Trophoblast cell (in vitro differentiated cells and primary cell): ENCODE measurements around the gene OBP2A.
A peak's percentile ranks its signal among the peaks of the same experiment; 100 is the strongest.
"Not testable (repeated sequence)": the region's sequence is repeated elsewhere in the genome, so short reads cannot be mapped to it uniquely, and the experiment has no call there.

Experiments
- DNase-seq, 2 donors: peaks; one replicate each; pipeline ENCODE4 v3.0.0-alpha.2; 2016
- H2AFZ ChIP-seq: 2 replicates; pipeline ENCODE4 v1.6.1; 2013; ENCODE audit warnings: low read length, moderate library complexity, mild to moderate bottlenecking; ENCODE audit not compliant: insufficient read depth, poor library complexity
- H2AK5ac ChIP-seq: 2 replicates; pipeline ENCODE4 v1.6.1; 2013; ENCODE audit warnings: mild to moderate bottlenecking, low read length
- H2BK120ac ChIP-seq: 2 replicates; pipeline ENCODE4 v1.6.1; 2013; ENCODE audit warnings: low read length, mild to moderate bottlenecking, moderate library complexity; ENCODE audit not compliant: insufficient read depth, poor library complexity
- H2BK12ac ChIP-seq: 2 replicates; pipeline ENCODE4 v1.6.1; 2013; ENCODE audit warnings: mild to moderate bottlenecking, low read length, moderate library complexity
- H2BK5ac ChIP-seq: 2 replicates; pipeline ENCODE4 v1.6.1; 2013; ENCODE audit warnings: low read length, low read depth, moderate library complexity, mild to moderate bottlenecking; ENCODE audit not compliant: poor library complexity
- H3K14ac ChIP-seq: 2 replicates; pipeline ENCODE4 v1.6.1; 2013; ENCODE audit warnings: mild to moderate bottlenecking, low read length
- H3K18ac ChIP-seq: 2 replicates; pipeline ENCODE4 v1.6.1; 2013; ENCODE audit warnings: mild to moderate bottlenecking, low read length
- H3K23ac ChIP-seq: 2 replicates; pipeline ENCODE4 v1.6.1; 2013; ENCODE audit warnings: low read length
- H3K27ac ChIP-seq: 2 replicates; pipeline ENCODE4 v1.5.1; 2013; ENCODE audit warnings: low read depth, mild to moderate bottlenecking, inconsistent platforms, low read length, moderate library complexity
- H3K27me3 ChIP-seq: 2 replicates; pipeline ENCODE4 v1.6.1; 2013; ENCODE audit warnings: inconsistent platforms, mild to moderate bottlenecking, low read length, moderate library complexity; ENCODE audit not compliant: insufficient read depth
- H3K36me3 ChIP-seq, 2 experiments: 1 replicate in 1 of 2; 2 replicates in 1 of 2; pipeline ENCODE4 v1.6.1; 2013; ENCODE audit warnings: low read length in 2 of 2, mild to moderate bottlenecking in 2 of 2, moderate library complexity in 1 of 2; ENCODE audit not compliant: insufficient read depth in 2 of 2, control insufficient read depth in 1 of 2
- H3K4ac ChIP-seq: 2 replicates; pipeline ENCODE4 v1.6.1; 2013; ENCODE audit warnings: low read depth, mild to moderate bottlenecking, low read length, moderate library complexity
- H3K4me1 ChIP-seq, 2 experiments: 1 replicate in 1 of 2; 2 replicates in 1 of 2; pipeline ENCODE4 v1.6.1; 2013; ENCODE audit warnings: low read length in 2 of 2, mild to moderate bottlenecking in 2 of 2, moderate library complexity in 1 of 2; ENCODE audit not compliant: insufficient read depth in 2 of 2, control insufficient read depth in 1 of 2
- H3K4me2 ChIP-seq: 2 replicates; pipeline ENCODE4 v1.6.1; 2013; ENCODE audit warnings: inconsistent platforms, mild to moderate bottlenecking, low read length, moderate library complexity
- H3K4me3 ChIP-seq: 2 replicates; pipeline ENCODE4 v1.5.1; 2013; ENCODE audit warnings: mild to moderate bottlenecking, low read depth, low read length, inconsistent platforms
- H3K79me1 ChIP-seq: one replicate; pipeline ENCODE4 v1.6.1; 2013; ENCODE audit warnings: low read length
- H3K79me2 ChIP-seq: 2 replicates; pipeline ENCODE4 v1.6.1; 2013; ENCODE audit warnings: low read length, mild to moderate bottlenecking; ENCODE audit not compliant: control insufficient read depth, insufficient read depth, poor library complexity
- H3K9ac ChIP-seq: 2 replicates; pipeline ENCODE4 v1.6.1; 2013; ENCODE audit warnings: mild to moderate bottlenecking, low read length
- H3K9me3 ChIP-seq: 2 replicates; pipeline ENCODE4 v1.6.1; 2013; ENCODE audit warnings: low read depth, mild to moderate bottlenecking, control low read depth, inconsistent platforms, low read length; ENCODE audit not compliant: insufficient read depth
- H4K12ac ChIP-seq: 2 replicates; pipeline ENCODE4 v1.6.1; 2013; ENCODE audit warnings: low read depth, mild to moderate bottlenecking, low read length, moderate library complexity
- H4K8ac ChIP-seq: 2 replicates; pipeline ENCODE4 v1.6.1; 2013; ENCODE audit warnings: low read depth, mild to moderate bottlenecking, low read length, moderate library complexity
- H4K91ac ChIP-seq: one replicate; pipeline ENCODE4 v1.6.1; 2013; ENCODE audit warnings: low read depth, mild to moderate bottlenecking, low read length, moderate library complexity
- WGBS: extraction: QIAGEN DNeasy Blood & Tissue Kit; methylation state at CpG from one replicate; pipeline ENCODE4 v1.1.7; 2013; ENCODE audit warnings: missing lambda C conversion rate; ENCODE audit not compliant: insufficient read length, insufficient coverage; ENCODE audit errors: extremely low coverage; 5-methylcytosine and 5-hydroxymethylcytosine counted together

Gene OBP2A

GRCh38 chr9:135534826-135535225 lies 11.1 kb upstream of the OBP2A start:
- H2AK5ac ChIP-seq, DNase-seq, H3K4me2 ChIP-seq, H3K79me1 ChIP-seq, H4K12ac ChIP-seq, H3K27me3 ChIP-seq, H3K27ac ChIP-seq, H3K14ac ChIP-seq, H3K23ac ChIP-seq, H3K4me3 ChIP-seq, H2AFZ ChIP-seq, H3K79me2 ChIP-seq, H2BK120ac ChIP-seq, H3K4ac ChIP-seq, H4K8ac ChIP-seq, H3K9me3 ChIP-seq, H3K9ac ChIP-seq, H3K36me3 ChIP-seq, H2BK5ac ChIP-seq, H3K18ac ChIP-seq: not testable (repeated sequence)
- peak overlapping the region; percentile 1 for H2BK12ac ChIP-seq
- no CpG with 5 or more reads among the region's 4 CpGs for WGBS
- H3K4me1 ChIP-seq: peaks cover 0 to 15% of the 10 kb centered on the region in 2 experiments
- H4K91ac ChIP-seq: peak overlapping the region; percentile 29

DNA sequence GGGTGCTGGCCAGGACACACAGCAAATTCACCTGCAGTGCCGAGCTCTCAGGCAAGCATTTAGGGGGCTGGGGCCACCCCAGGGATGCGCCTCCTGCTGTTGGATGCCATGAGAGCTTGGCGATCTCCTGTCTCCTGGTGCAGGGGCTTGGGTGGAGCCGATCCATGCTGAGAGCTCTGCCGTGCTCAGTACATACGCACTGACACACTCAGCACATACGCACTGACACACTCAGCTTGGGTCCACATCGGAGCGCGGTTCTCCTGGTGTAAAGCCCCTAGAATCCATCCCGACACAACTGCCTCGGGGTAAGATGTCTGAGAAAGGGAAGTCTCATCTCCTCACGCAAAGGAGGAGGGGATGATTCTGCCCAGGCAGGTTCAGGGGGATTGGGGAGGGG lies 10.3 kb upstream of the OBP2A start:
- peaks cover 0 to 15% of the 10 kb centered on the region in 2 experiments for H3K4me1 ChIP-seq
- H3K18ac ChIP-seq, H3K79me1 ChIP-seq, H3K79me2 ChIP-seq, H3K4me2 ChIP-seq, H4K91ac ChIP-seq, H4K8ac ChIP-seq, H3K23ac ChIP-seq, H3K27me3 ChIP-seq, H3K9ac ChIP-seq, H3K27ac ChIP-seq, H3K9me3 ChIP-seq, H3K4ac ChIP-seq, H2BK5ac ChIP-seq, H2BK12ac ChIP-seq, H2AFZ ChIP-seq, H3K36me3 ChIP-seq, H3K14ac ChIP-seq, H2BK120ac ChIP-seq, H3K4me3 ChIP-seq, H4K12ac ChIP-seq, H2AK5ac ChIP-seq, DNase-seq: not testable (repeated sequence)
- WGBS: no CpG with 5 or more reads among the region's 13 CpGs

DNA sequence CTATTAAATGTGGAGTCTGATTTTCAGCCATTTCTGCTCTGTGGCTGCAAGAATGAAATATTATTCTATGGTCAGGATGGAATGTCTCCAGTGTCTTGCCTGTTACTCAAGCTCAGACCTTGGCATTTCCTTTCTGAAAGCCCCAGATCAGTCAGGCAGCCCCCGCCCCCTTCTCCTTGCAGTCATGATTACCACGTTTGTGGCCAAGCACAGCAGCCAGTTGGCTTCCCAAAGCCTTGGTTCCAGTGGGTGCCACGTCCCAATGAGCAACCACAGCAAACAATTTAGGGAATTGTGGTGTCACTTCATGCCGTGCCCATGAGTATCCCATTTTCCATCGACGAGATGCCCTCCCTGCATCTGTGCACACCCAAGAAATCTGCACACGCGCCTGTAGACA lies 9.7 kb upstream of the OBP2A start:
- Histone ChIP-seq H3K4me1 (peaks cover 0 to 15% of the 10 kb centered on the region in 2 experiments), H3K18ac (no peak overlapping the region), H2BK5ac (no peak overlapping the region), H3K27ac (no peak overlapping the region), H2BK120ac (no peak overlapping the region), H3K79me1 (peaks cover 2% of the 10 kb centered on the region), H3K9me3 (no peaks in the 10 kb centered on the region), H3K4me3 (no peak overlapping the region), H3K79me2 (no peaks in the 10 kb centered on the region), H3K4me2 (no peak overlapping the region), H4K8ac (no peak overlapping the region), H4K12ac (no peak overlapping the region), H3K27me3 (no peaks in the 10 kb centered on the region), H3K9ac (no peak overlapping the region), H3K4ac (no peak overlapping the region), H2BK12ac (no peak overlapping the region), H2AFZ (no peak overlapping the region), H4K91ac (no peak overlapping the region), H2AK5ac (no peak overlapping the region), H3K23ac (no peak overlapping the region), H3K36me3 (no peaks in the 10 kb centered on the region), H3K14ac (no peak overlapping the region)
- no peak for DNase-seq
- WGBS: no CpG with 5 or more reads among the region's 8 CpGs

GRCh38 chr9:135543262-135543894 lies 2.5 kb upstream of the OBP2A start:
- H2BK120ac ChIP-seq, H3K18ac ChIP-seq, H2BK12ac ChIP-seq, H3K14ac ChIP-seq, H2BK5ac ChIP-seq, DNase-seq, H3K4me3 ChIP-seq, H3K9me3 ChIP-seq, H3K4ac ChIP-seq, H3K27me3 ChIP-seq, H4K12ac ChIP-seq, H3K9ac ChIP-seq, H2AK5ac ChIP-seq, H2AFZ ChIP-seq, H3K23ac ChIP-seq, H4K91ac ChIP-seq, H3K36me3 ChIP-seq, H4K8ac ChIP-seq, H3K4me2 ChIP-seq, H3K79me2 ChIP-seq: not testable (repeated sequence)
- H3K4me1 ChIP-seq: peaks cover 7 to 11% of the 10 kb centered on the region in 2 experiments
- H3K27ac ChIP-seq: peak overlapping the region; percentile 89
- H3K79me1 ChIP-seq: peaks cover 11% of the 10 kb centered on the region
- WGBS: no CpG with 5 or more reads among the region's 8 CpGs
